ENCODE measurements around the gene SMYD3. TPM values are rescaled to one million over a fixed set of nuclear protein-coding genes. Genes with fewer than 3 reads are reported as not detected.

The SMYD3 gene
- total and polyA plus RNA-seq, 4 donors, result 10.5 to 40.1 (median 32.5) TPM

- H3K9ac ChIP-seq (ENCODE audit: insufficient read depth in 1 of 2, low read length in 2 of 2), result no peak overlapping the region
- H3K9me3 ChIP-seq (ENCODE audit: control insufficient read depth in 4 of 4, insufficient read depth in 3 of 4, low read length in 3 of 4), result no peaks in the 10 kb centered on the region
- no peak for TF ChIP-seq CTCF (IDR thresholded peaks at IDR 0.05; ENCODE audit: control extremely low read depth, extremely low read depth)
- H3K4me1 ChIP-seq (ENCODE audit: control insufficient read depth in 5 of 5, insufficient read depth in 5 of 5, low read length in 5 of 5), result peaks cover 0 to 9% (median 0%) of the 10 kb centered on the region in 5 donors
- 89 to 98% methylated on average over 4 of the region's 4 CpGs for WGBS, 2 donors
- H3K4me3 ChIP-seq, result no peak overlapping the region
- no peaks in the 10 kb centered on the region for H3K27me3 ChIP-seq (ENCODE audit: control insufficient read depth in 3 of 3, insufficient read depth in 3 of 3, low read length in 2 of 3)
- no peaks in the 10 kb centered on the region for H3K36me3 ChIP-seq (ENCODE audit: control insufficient read depth in 4 of 4, insufficient read depth in 4 of 4, low read length in 4 of 4)
- no peak overlapping the region for H3K27ac ChIP-seq (ENCODE audit: low read depth in 1 of 2, low read length in 1 of 2)
- DNase-seq (no peak), ATAC-seq (ENCODE audit: insufficient read depth, low FRiP score) (no peak)
These were observed 168.5 kb downstream of the SMYD3 start for GRCh38 chr1:246338546-246338945.

GRCh38 chr1:246338098-246338497, 169.0 kb downstream of the SMYD3 start:
- ATAC-seq (ENCODE audit: insufficient read depth, low FRiP score), result no peak
- H3K36me3 ChIP-seq (ENCODE audit: control insufficient read depth in 4 of 4, insufficient read depth in 4 of 4, low read length in 4 of 4), result no peaks in the 10 kb centered on the region
- WGBS, 2 donors, result 86 to 94% methylated on average over 4 of the region's 4 CpGs

GRCh38 chr1:246335151-246335550, 171.9 kb downstream of the SMYD3 start:
- WGBS, 2 donors, result 85 to 92% methylated on average over 5 of the region's 5 CpGs
- Histone ChIP-seq H3K27me3 (ENCODE audit: control insufficient read depth in 3 of 3, insufficient read depth in 3 of 3, low read length in 2 of 3) (no peaks in the 10 kb centered on the region), H3K9me3 (ENCODE audit: control insufficient read depth in 4 of 4, insufficient read depth in 3 of 4, low read length in 3 of 4) (no peaks in the 10 kb centered on the region), H3K4me1 (ENCODE audit: control insufficient read depth in 5 of 5, insufficient read depth in 5 of 5, low read length in 5 of 5) (peaks cover 0 to 9% (median 0%) of the 10 kb centered on the region in 5 donors), H3K27ac (ENCODE audit: low read depth in 1 of 2, low read length in 1 of 2) (no peak overlapping the region), H3K4me3 (no peak overlapping the region), H3K36me3 (ENCODE audit: control insufficient read depth in 4 of 4, insufficient read depth in 4 of 4, low read length in 4 of 4) (no peaks in the 10 kb centered on the region), H3K9ac (ENCODE audit: insufficient read depth in 1 of 2, low read length in 2 of 2) (no peak overlapping the region)
- no peak for TF ChIP-seq CTCF (IDR thresholded peaks at IDR 0.05; ENCODE audit: control extremely low read depth, extremely low read depth)
- peak in 1 of 3 donors; percentile 39 for DNase-seq
- ATAC-seq (ENCODE audit: insufficient read depth, low FRiP score), result no peak

More at GRCh38 chr1:246338098-246338497, 169.0 kb downstream of the SMYD3 start:
- no peak for TF ChIP-seq CTCF (IDR thresholded peaks at IDR 0.05; ENCODE audit: control extremely low read depth, extremely low read depth)
- Histone ChIP-seq H3K9me3 (ENCODE audit: control insufficient read depth in 4 of 4, insufficient read depth in 3 of 4, low read length in 3 of 4) (no peaks in the 10 kb centered on the region), H3K4me3 (no peak overlapping the region), H3K27me3 (ENCODE audit: control insufficient read depth in 3 of 3, insufficient read depth in 3 of 3, low read length in 2 of 3) (no peaks in the 10 kb centered on the region), H3K4me1 (ENCODE audit: control insufficient read depth in 5 of 5, insufficient read depth in 5 of 5, low read length in 5 of 5) (peaks cover 0 to 9% (median 0%) of the 10 kb centered on the region in 5 donors), H3K9ac (ENCODE audit: insufficient read depth in 1 of 2, low read length in 2 of 2) (no peak overlapping the region), H3K27ac (ENCODE audit: low read depth in 1 of 2, low read length in 1 of 2) (no peak overlapping the region)
- DNase-seq, result no peak

GRCh38 chr1:246333855-246334254, 173.2 kb downstream of the SMYD3 start:
- peaks cover 0 to 9% (median 0%) of the 10 kb centered on the region in 5 donors for H3K4me1 ChIP-seq (ENCODE audit: control insufficient read depth in 5 of 5, insufficient read depth in 5 of 5, low read length in 5 of 5)
- no peak for TF ChIP-seq CTCF (IDR thresholded peaks at IDR 0.05; ENCODE audit: control extremely low read depth, extremely low read depth)
- no peak for DNase-seq

More at GRCh38 chr1:246333855-246334254, 173.2 kb downstream of the SMYD3 start:
- no peak for ATAC-seq (ENCODE audit: insufficient read depth, low FRiP score)
- Histone ChIP-seq H3K36me3 (ENCODE audit: control insufficient read depth in 4 of 4, insufficient read depth in 4 of 4, low read length in 4 of 4) (peaks cover 0 to 2% (median 0%) of the 10 kb centered on the region in 4 donors), H3K27ac (ENCODE audit: low read depth in 1 of 2, low read length in 1 of 2) (no peak overlapping the region), H3K27me3 (ENCODE audit: control insufficient read depth in 3 of 3, insufficient read depth in 3 of 3, low read length in 2 of 3) (no peaks in the 10 kb centered on the region), H3K9me3 (ENCODE audit: control insufficient read depth in 4 of 4, insufficient read depth in 3 of 4, low read length in 3 of 4) (no peaks in the 10 kb centered on the region), H3K4me3 (no peak overlapping the region), H3K9ac (ENCODE audit: insufficient read depth in 1 of 2, low read length in 2 of 2) (no peak overlapping the region)
- WGBS, 2 donors, result 90 to 91% methylated on average over 1 of the region's 1 CpG
